NT2/D1 (cell line): Measurements from ENCODE around the gene GOLGA1.

Experiments
- DNase-seq: peaks from one replicate; pipeline ENCODE4 v3.0.0-alpha.2; 2011; ENCODE audit warnings: low read depth, low spot score
- H3K27me3 ChIP-seq: 2 replicates; pipeline ENCODE4 v1.6.0; 2011; ENCODE audit warnings: mild to moderate bottlenecking; ENCODE audit not compliant: insufficient read length, insufficient read depth
- H3K36me3 ChIP-seq: 2 replicates; pipeline ENCODE4 v1.6.1; 2011; ENCODE audit warnings: mild to moderate bottlenecking, low read length, mixed read lengths; ENCODE audit not compliant: insufficient read depth, insufficient read length
- H3K4me1 ChIP-seq: 2 replicates; pipeline ENCODE4 v1.5.1; 2011; ENCODE audit not compliant: insufficient read depth, insufficient read length
- H3K4me3 ChIP-seq: 2 replicates; pipeline ENCODE4 v1.5.1; 2011; ENCODE audit warnings: low read depth; ENCODE audit not compliant: insufficient read length
- H3K9ac ChIP-seq: 2 replicates; pipeline ENCODE4 v1.6.0; 2011; ENCODE audit warnings: low read depth; ENCODE audit not compliant: insufficient read length
- H3K9me3 ChIP-seq: 2 replicates; pipeline ENCODE4 v1.5.1; 2011; ENCODE audit warnings: mild to moderate bottlenecking, low read length; ENCODE audit not compliant: insufficient read depth
- SUZ12 ChIP-seq: IDR thresholded peaks from 2 replicates; pipeline ENCODE4 v1.6.1; 2011; ENCODE audit not compliant: insufficient read length, insufficient read depth; ENCODE audit errors: extremely low read depth
- YY1 ChIP-seq: IDR thresholded peaks from 2 replicates; pipeline ENCODE4 v1.6.1; 2011; ENCODE audit not compliant: insufficient read length, insufficient read depth
- ZNF274 ChIP-seq: IDR thresholded peaks from 2 replicates; pipeline ENCODE4 v1.6.1; 2011; ENCODE audit warnings: mild to moderate bottlenecking, low read depth, low read length

GOLGA1 gene

GRCh38 chr9:124950050-124950718 lies 9.3 kb upstream of the GOLGA1 start:
- H3K9me3 ChIP-seq, result no peaks in the 10 kb centered on the region

GRCh38 chr9:124949387-124949786 lies 8.5 kb upstream of the GOLGA1 start:
- H3K36me3 ChIP-seq, result no peaks in the 10 kb centered on the region
- H3K27me3 ChIP-seq, result no peaks in the 10 kb centered on the region
- no peak overlapping the region for H3K9ac ChIP-seq
- H3K4me1 ChIP-seq, result no peaks in the 10 kb centered on the region
- H3K9me3 ChIP-seq, result no peaks in the 10 kb centered on the region
- H3K4me3 ChIP-seq, result no peak overlapping the region
- TF ChIP-seq ZNF274 (no peak), SUZ12 (no peak), YY1 (no peak)
- DNase-seq, result no peak

More at GRCh38 chr9:124950050-124950718, 9.3 kb upstream of the GOLGA1 start:
- no peak for DNase-seq
- no peaks in the 10 kb centered on the region for H3K4me1 ChIP-seq
- H3K27me3 ChIP-seq, result no peaks in the 10 kb centered on the region
- H3K9ac ChIP-seq, result no peak overlapping the region
- no peaks in the 10 kb centered on the region for H3K36me3 ChIP-seq
- TF ChIP-seq ZNF274, result no peak
- H3K4me3 ChIP-seq, result no peak overlapping the region

GRCh38 chr9:124947727-124948391 lies 7.0 kb upstream of the GOLGA1 start:
- Histone ChIP-seq H3K9me3 (no peaks in the 10 kb centered on the region), H3K4me3 (no peak overlapping the region), H3K9ac (no peak overlapping the region), H3K4me1 (no peaks in the 10 kb centered on the region), H3K36me3 (no peaks in the 10 kb centered on the region), H3K27me3 (no peaks in the 10 kb centered on the region)
- no peak for DNase-seq
- TF ChIP-seq SUZ12 (no peak), YY1 (no peak), ZNF274 (no peak)

GRCh38 chr9:124946167-124946566 lies 5.3 kb upstream of the GOLGA1 start:
- TF ChIP-seq YY1 (no peak), SUZ12 (no peak), ZNF274 (no peak)
- Histone ChIP-seq H3K9me3 (no peaks in the 10 kb centered on the region), H3K27me3 (no peaks in the 10 kb centered on the region), H3K4me3 (no peak overlapping the region), H3K36me3 (no peaks in the 10 kb centered on the region), H3K4me1 (no peaks in the 10 kb centered on the region), H3K9ac (no peak overlapping the region)
- DNase-seq, result no peak

GRCh38 chr9:124941679-124942561 lies 1.0 kb upstream of the GOLGA1 start:
- Histone ChIP-seq H3K36me3 (no peaks in the 10 kb centered on the region), H3K4me3 (peak overlapping the region; percentile 64), H3K9me3 (no peaks in the 10 kb centered on the region), H3K9ac (peak overlapping the region; percentile 84), H3K27me3 (no peaks in the 10 kb centered on the region), H3K4me1 (no peaks in the 10 kb centered on the region)
- no peak for TF ChIP-seq SUZ12
- TF ChIP-seq YY1, result no peak
- no peak for TF ChIP-seq ZNF274
- peak; percentile 5 for DNase-seq

GRCh38 chr9:124940521-124940893 lies 376 bp downstream of the GOLGA1 start:
- Histone ChIP-seq H3K9me3 (no peaks in the 10 kb centered on the region), H3K4me3 (peak overlapping the region; percentile 64), H3K36me3 (no peaks in the 10 kb centered on the region), H3K4me1 (no peaks in the 10 kb centered on the region), H3K27me3 (no peaks in the 10 kb centered on the region), H3K9ac (peak overlapping the region; percentile 83)
- DNase-seq, result no peak
- no peak for TF ChIP-seq YY1
- no peak for TF ChIP-seq SUZ12
- TF ChIP-seq ZNF274, result no peak

GRCh38 chr9:124939944-124940343 lies 939 bp downstream of the GOLGA1 start:
- Histone ChIP-seq H3K36me3 (no peaks in the 10 kb centered on the region), H3K4me1 (no peaks in the 10 kb centered on the region), H3K4me3 (peak overlapping the region; percentile 64), H3K9ac (peak overlapping the region; percentile 83), H3K9me3 (no peaks in the 10 kb centered on the region), H3K27me3 (no peaks in the 10 kb centered on the region)
- no peak for DNase-seq
- TF ChIP-seq YY1, result no peak
- no peak for TF ChIP-seq SUZ12
- TF ChIP-seq ZNF274, result no peak
